ENCODE data around the gene HNRNPU. TPM values are rescaled to one million over a fixed set of nuclear protein-coding genes. Genes with fewer than 3 reads are reported as not detected.

Gene HNRNPU
- polyA plus RNA-seq, 3 donors = 71.5 to 197 (median 143) TPM

GRCh38 chr1:244897476-244898254 is 33.3 kb upstream of the HNRNPU start:
- intact Hi-C loops (cut with micrococcal nuclease) = no loop called here
- no peaks in the 10 kb centered on the region for H3K36me3 Mint-ChIP-seq
- DNase-seq = no peak

GRCh38 chr1:244896550-244896949 is 32.2 kb upstream of the HNRNPU start:
- peaks cover 0 to 2% (median 0%) of the 10 kb centered on the region in 3 donors for H3K27me3 Mint-ChIP-seq (ENCODE audit: low read depth in 3 of 3)
- no peak overlapping the region for H3K4me3 Mint-ChIP-seq
- H3K9me3 Mint-ChIP-seq = peaks cover 0 to 3% (median 0%) of the 10 kb centered on the region in 7 donors

More at GRCh38 chr1:244897476-244898254, 33.3 kb upstream of the HNRNPU start:
- Histone ChIP-seq H3K36me3 (replicated peaks in 1 of 2; ENCODE audit: control insufficient read depth in 1 of 2, insufficient read depth in 2 of 2, low read length in 2 of 2) (no peaks in the 10 kb centered on the region), H3K4me1 (ENCODE audit: control insufficient read depth in 1 of 2, insufficient read depth in 2 of 2, low read length in 2 of 2) (no peaks in the 10 kb centered on the region), H2AFZ (ENCODE audit: insufficient read depth, low read depth, low read length, poor library complexity, severe bottlenecking) (no peak overlapping the region), H3K4me3 (replicated peaks in 1 of 3; ENCODE audit: low read depth in 2 of 3, low read length in 3 of 3) (no peak overlapping the region), H3K27ac (ENCODE audit: low read depth in 1 of 2, low read length in 2 of 2) (no peak overlapping the region), H3K27me3 (ENCODE audit: control insufficient read depth in 2 of 2, insufficient read depth in 2 of 2, low read length in 2 of 2) (no peaks in the 10 kb centered on the region), H4K20me1 (ENCODE audit: insufficient read depth, low read length) (no peaks in the 10 kb centered on the region), H3K9ac (ENCODE audit: insufficient read depth, low read length, poor library complexity, severe bottlenecking) (no peak overlapping the region), H3K9me3 (replicated peaks in 1 of 2; ENCODE audit: control insufficient read depth in 1 of 2, insufficient read depth in 1 of 2, low read length in 2 of 2) (no peaks in the 10 kb centered on the region), H3K79me2 (ENCODE audit: insufficient read depth, low read length) (no peaks in the 10 kb centered on the region), H3K4me2 (replicated peaks; ENCODE audit: extremely low read depth, low read length, poor library complexity, severe bottlenecking) (no peak overlapping the region)
- no peak overlapping the region for H3K4me3 Mint-ChIP-seq
- H3K27ac Mint-ChIP-seq = no peak overlapping the region
- peaks cover 0 to 3% (median 0%) of the 10 kb centered on the region in 7 donors for H3K9me3 Mint-ChIP-seq
- WGBS (ENCODE audit: insufficient coverage) = 100% methylated on average over 6 of the region's 15 CpGs
- H3K27me3 Mint-ChIP-seq (ENCODE audit: low read depth in 3 of 3) = peaks cover 0 to 2% (median 0%) of the 10 kb centered on the region in 3 donors
- TF ChIP-seq CTCF (IDR thresholded peaks at IDR 0.05) = no peak
- H3K4me1 Mint-ChIP-seq = peaks cover 6% of the 10 kb centered on the region

More at GRCh38 chr1:244896550-244896949, 32.2 kb upstream of the HNRNPU start:
- H3K36me3 ChIP-seq (replicated peaks in 1 of 2; ENCODE audit: control insufficient read depth in 1 of 2, insufficient read depth in 2 of 2, low read length in 2 of 2) = no peaks in the 10 kb centered on the region
- intact Hi-C loops (cut with micrococcal nuclease) = no loop called here
- H3K4me3 ChIP-seq (replicated peaks in 1 of 3; ENCODE audit: low read depth in 2 of 3, low read length in 3 of 3) = no peak overlapping the region
- no peak overlapping the region for H3K27ac ChIP-seq (ENCODE audit: low read depth in 1 of 2, low read length in 2 of 2)
- no peaks in the 10 kb centered on the region for H3K9me3 ChIP-seq (replicated peaks in 1 of 2; ENCODE audit: control insufficient read depth in 1 of 2, insufficient read depth in 1 of 2, low read length in 2 of 2)
- no peaks in the 10 kb centered on the region for H3K36me3 Mint-ChIP-seq
- no peak overlapping the region for H3K9ac ChIP-seq (ENCODE audit: insufficient read depth, low read length, poor library complexity, severe bottlenecking)
- no CpG with 5 or more reads among the region's 3 CpGs for WGBS (ENCODE audit: insufficient coverage)
- peaks cover 6% of the 10 kb centered on the region for H3K4me1 Mint-ChIP-seq
- H3K4me2 ChIP-seq (replicated peaks; ENCODE audit: extremely low read depth, low read length, poor library complexity, severe bottlenecking) = no peak overlapping the region
- TF ChIP-seq CTCF (IDR thresholded peaks at IDR 0.05) = no peak
- H3K79me2 ChIP-seq (ENCODE audit: insufficient read depth, low read length) = no peaks in the 10 kb centered on the region
- no peaks in the 10 kb centered on the region for H4K20me1 ChIP-seq (ENCODE audit: insufficient read depth, low read length)
- no peaks in the 10 kb centered on the region for H3K27me3 ChIP-seq (ENCODE audit: control insufficient read depth in 2 of 2, insufficient read depth in 2 of 2, low read length in 2 of 2)
- no peak overlapping the region for H2AFZ ChIP-seq (ENCODE audit: insufficient read depth, low read depth, low read length, poor library complexity, severe bottlenecking)
- no peaks in the 10 kb centered on the region for H3K4me1 ChIP-seq (ENCODE audit: control insufficient read depth in 1 of 2, insufficient read depth in 2 of 2, low read length in 2 of 2)
- no peak overlapping the region for H3K27ac Mint-ChIP-seq
- no peak for DNase-seq

Data from CD14-positive monocyte (primary cell).